OCI-LY3 (cell line): ENCODE results near the gene PALD1.

Experiments
- H2AFZ ChIP-seq: fragments of 200-600, 300-600 bp; shearing (Covaris generic); 2 replicates; pipeline ENCODE4 v1.6.0; 2014; ENCODE audit warnings: antibody characterized with exemption, low read depth, low read length
- H3K27ac ChIP-seq: fragments of 200-600, 300-600 bp; sonication (generic); 2 replicates; pipeline ENCODE4 v1.5.1; 2014; ENCODE audit warnings: mild to moderate bottlenecking, low read length, moderate library complexity, mixed read lengths
- H3K27me3 ChIP-seq: fragments of 200-600, 300-600 bp; sonication (generic); 2 replicates; pipeline ENCODE4 v1.6.1; 2014; ENCODE audit warnings: low read depth, low read length, mixed read lengths
- H3K36me3 ChIP-seq: fragments of 200-600, 300-600 bp; sonication (generic); replicated peaks from 2 replicates; pipeline ENCODE3; 2014; ENCODE audit warnings: low read depth, low read length, mixed read lengths
- H3K4me1 ChIP-seq: fragments of 300-600, 200-600 bp; sonication (generic); 2 replicates; pipeline ENCODE4 v1.6.1; 2014; ENCODE audit warnings: low read length, mixed read lengths
- H3K4me2 ChIP-seq: fragments of 200-600, 300-600 bp; sonication (generic); 2 replicates; pipeline ENCODE4 v1.6.1; 2014; ENCODE audit warnings: low read length, mixed read lengths
- H3K4me3 ChIP-seq: fragments of 300-600, 200-600 bp; sonication (generic); 2 replicates; pipeline ENCODE4 v1.5.1; 2014; ENCODE audit warnings: antibody characterized with exemption, mild to moderate bottlenecking, low read length, moderate library complexity
- H3K79me2 ChIP-seq: fragments of 300-600, 200-600 bp; shearing (Covaris generic); 2 replicates; pipeline ENCODE4 v1.6.1; 2014; ENCODE audit warnings: mild to moderate bottlenecking, low read length, mixed read lengths
- H3K9ac ChIP-seq: fragments of 300-600, 200-600 bp; shearing (Covaris generic); 2 replicates; pipeline ENCODE4 v1.6.0; 2014; ENCODE audit warnings: mild to moderate bottlenecking, low read length, moderate library complexity
- H3K9me3 ChIP-seq: fragments of 200-600, 300-600 bp; shearing (Covaris generic); 2 replicates; pipeline ENCODE4 v1.6.1; 2014; ENCODE audit warnings: low read length, mixed read lengths; ENCODE audit not compliant: insufficient read depth
- H4K20me1 ChIP-seq: fragments of 200-600, 300-600 bp; sonication (generic); 2 replicates; pipeline ENCODE4 v1.6.1; 2016; ENCODE audit warnings: low read length, mixed read lengths; ENCODE audit not compliant: insufficient read depth
- EZH2phosphoT487 ChIP-seq: fragments of 200-600 bp; shearing (Covaris generic); IDR thresholded peaks from 2 replicates; pipeline ENCODE4 v1.6.1; 2018; ENCODE audit warnings: antibody characterized with exemption, mixed run types, low read depth
- TF ChIP-seq, protein P1 (sequence below): fragments of 200-600, 300-600 bp; sonication (generic); IDR thresholded peaks from 2 replicates; pipeline ENCODE4 v1.5.1; 2014; ENCODE audit warnings: antibody characterized with exemption, low read length, low read depth

PALD1 gene

DNA sequence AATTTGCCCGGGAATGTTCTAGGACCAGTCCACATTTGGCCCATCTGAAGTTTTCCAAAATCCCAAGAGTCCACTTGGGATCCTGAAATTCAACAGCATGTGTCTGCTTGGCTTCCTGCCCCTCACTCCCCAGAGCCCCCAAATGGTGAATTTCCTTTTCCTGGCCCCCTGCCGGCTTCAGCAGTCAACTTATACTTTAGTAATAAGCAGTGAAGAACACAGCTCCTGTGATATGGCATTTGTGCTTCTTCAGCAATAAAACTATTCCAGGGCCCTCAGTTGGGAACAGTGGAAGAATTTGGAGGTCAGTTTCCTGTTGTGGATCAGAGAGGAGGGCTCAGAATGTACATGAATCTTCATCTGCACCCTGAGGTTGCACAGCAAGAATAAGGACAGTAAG is 72.9 kb downstream of the PALD1 start:
- no peak overlapping the region for H3K4me3 ChIP-seq
- no peaks in the 10 kb centered on the region for H3K9me3 ChIP-seq
- H2AFZ ChIP-seq, result no peak overlapping the region
- no peak for TF ChIP-seq EZH2phosphoT487
- TF ChIP-seq, protein P1, sequence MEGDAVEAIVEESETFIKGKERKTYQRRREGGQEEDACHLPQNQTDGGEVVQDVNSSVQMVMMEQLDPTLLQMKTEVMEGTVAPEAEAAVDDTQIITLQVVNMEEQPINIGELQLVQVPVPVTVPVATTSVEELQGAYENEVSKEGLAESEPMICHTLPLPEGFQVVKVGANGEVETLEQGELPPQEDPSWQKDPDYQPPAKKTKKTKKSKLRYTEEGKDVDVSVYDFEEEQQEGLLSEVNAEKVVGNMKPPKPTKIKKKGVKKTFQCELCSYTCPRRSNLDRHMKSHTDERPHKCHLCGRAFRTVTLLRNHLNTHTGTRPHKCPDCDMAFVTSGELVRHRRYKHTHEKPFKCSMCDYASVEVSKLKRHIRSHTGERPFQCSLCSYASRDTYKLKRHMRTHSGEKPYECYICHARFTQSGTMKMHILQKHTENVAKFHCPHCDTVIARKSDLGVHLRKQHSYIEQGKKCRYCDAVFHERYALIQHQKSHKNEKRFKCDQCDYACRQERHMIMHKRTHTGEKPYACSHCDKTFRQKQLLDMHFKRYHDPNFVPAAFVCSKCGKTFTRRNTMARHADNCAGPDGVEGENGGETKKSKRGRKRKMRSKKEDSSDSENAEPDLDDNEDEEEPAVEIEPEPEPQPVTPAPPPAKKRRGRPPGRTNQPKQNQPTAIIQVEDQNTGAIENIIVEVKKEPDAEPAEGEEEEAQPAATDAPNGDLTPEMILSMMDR, result no peak
- H3K36me3 ChIP-seq, result peaks cover 2% of the 10 kb centered on the region
- H4K20me1 ChIP-seq, result no peaks in the 10 kb centered on the region
- H3K9ac ChIP-seq, result no peak overlapping the region
- no peak overlapping the region for H3K4me2 ChIP-seq
- H3K27ac ChIP-seq, result no peak overlapping the region
- no peaks in the 10 kb centered on the region for H3K27me3 ChIP-seq
- H3K4me1 ChIP-seq, result no peaks in the 10 kb centered on the region
- H3K79me2 ChIP-seq, result no peaks in the 10 kb centered on the region

DNA sequence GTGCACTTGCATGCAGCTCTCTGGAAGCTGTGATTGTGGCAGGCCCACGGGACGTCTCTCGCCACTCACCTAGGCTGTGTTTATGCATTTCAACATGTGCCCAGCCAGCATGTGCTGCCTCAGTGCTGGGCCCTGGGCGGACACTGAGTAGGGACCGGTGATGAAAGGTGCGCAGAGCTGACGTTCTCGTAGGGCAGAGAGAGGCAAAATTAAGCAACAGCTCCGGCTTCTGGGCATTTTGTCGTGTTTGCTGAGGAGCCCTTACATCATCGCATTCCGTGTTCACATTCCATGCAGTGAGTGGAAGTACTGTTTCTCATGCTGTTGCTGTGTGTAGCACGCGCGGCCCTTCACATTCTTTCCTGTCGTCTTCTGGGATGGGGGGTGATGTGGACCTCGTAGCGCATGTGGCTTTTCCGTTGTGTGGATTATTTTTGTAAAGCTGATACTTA is 73.4 kb downstream of the PALD1 start:
- H3K9ac ChIP-seq, result no peak overlapping the region
- no peaks in the 10 kb centered on the region for H3K27me3 ChIP-seq
- no peaks in the 10 kb centered on the region for H3K79me2 ChIP-seq
- peaks cover 2% of the 10 kb centered on the region for H3K36me3 ChIP-seq
- H3K4me3 ChIP-seq, result no peak overlapping the region
- no peak overlapping the region for H3K4me2 ChIP-seq
- no peaks in the 10 kb centered on the region for H4K20me1 ChIP-seq
- TF ChIP-seq, protein P1, result no peak
- no peak for TF ChIP-seq EZH2phosphoT487
- no peaks in the 10 kb centered on the region for H3K4me1 ChIP-seq
- no peak overlapping the region for H2AFZ ChIP-seq
- H3K27ac ChIP-seq, result no peak overlapping the region
- H3K9me3 ChIP-seq, result no peaks in the 10 kb centered on the region

DNA sequence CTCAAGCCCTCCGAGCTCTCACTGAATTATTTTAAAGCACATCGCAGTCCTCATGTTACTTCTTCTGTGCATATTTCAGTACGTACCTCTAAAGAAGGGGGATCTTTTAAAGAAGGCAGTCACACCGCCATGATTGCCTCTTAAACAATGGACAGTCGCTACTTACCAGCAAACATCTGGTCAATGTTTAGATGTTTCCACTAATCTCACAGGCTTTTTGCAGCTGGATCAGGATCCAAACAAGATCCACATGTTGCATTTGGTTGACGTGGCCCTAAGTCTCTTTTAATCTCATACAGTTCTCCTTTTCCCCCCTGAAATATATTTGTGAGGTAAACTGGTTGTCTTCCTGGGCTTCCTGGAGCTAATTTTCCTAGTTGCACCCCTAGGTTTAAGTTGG is 74.0 kb downstream of the PALD1 start:
- peaks cover 2% of the 10 kb centered on the region for H3K36me3 ChIP-seq
- H3K4me2 ChIP-seq, result no peak overlapping the region
- H3K27me3 ChIP-seq, result no peaks in the 10 kb centered on the region
- no peak overlapping the region for H2AFZ ChIP-seq
- no peak overlapping the region for H3K9ac ChIP-seq
- no peaks in the 10 kb centered on the region for H3K9me3 ChIP-seq
- TF ChIP-seq EZH2phosphoT487, result no peak
- TF ChIP-seq, protein P1, result no peak
- no peak overlapping the region for H3K4me3 ChIP-seq
- no peaks in the 10 kb centered on the region for H4K20me1 ChIP-seq
- no peaks in the 10 kb centered on the region for H3K79me2 ChIP-seq
- H3K27ac ChIP-seq, result no peak overlapping the region
- H3K4me1 ChIP-seq, result no peaks in the 10 kb centered on the region

DNA sequence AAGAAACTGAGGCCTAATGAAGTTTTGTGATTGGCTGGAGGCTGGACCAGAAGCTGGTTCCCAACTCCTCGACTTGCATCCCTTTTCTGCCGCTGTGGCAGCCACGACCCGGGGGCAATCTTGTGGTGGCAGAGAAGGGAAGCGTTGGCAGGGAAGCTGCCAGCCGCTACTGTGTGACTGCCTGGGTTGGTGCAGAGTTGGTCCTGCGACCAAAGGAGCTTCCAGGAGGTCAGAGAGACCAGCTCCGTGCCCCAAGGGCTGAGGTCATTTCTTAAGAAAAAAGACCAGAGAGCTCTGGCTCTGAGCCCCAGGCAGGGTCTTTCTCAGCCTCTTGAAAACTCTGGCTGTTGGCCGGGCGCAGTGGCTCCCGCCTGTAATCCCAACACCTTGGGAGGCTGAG is 76.8 kb downstream of the PALD1 start:
- Histone ChIP-seq H3K27ac (no peak overlapping the region), H4K20me1 (no peaks in the 10 kb centered on the region), H3K9me3 (no peaks in the 10 kb centered on the region), H2AFZ (no peak overlapping the region), H3K36me3 (peaks cover 2% of the 10 kb centered on the region), H3K4me2 (no peak overlapping the region), H3K4me3 (no peak overlapping the region), H3K4me1 (no peaks in the 10 kb centered on the region), H3K27me3 (no peaks in the 10 kb centered on the region), H3K9ac (no peak overlapping the region), H3K79me2 (no peaks in the 10 kb centered on the region)
- TF ChIP-seq, protein P1, result no peak
- no peak for TF ChIP-seq EZH2phosphoT487
